ENCODE measurements around the gene CYSRT1.

The CYSRT1 gene

DNA sequence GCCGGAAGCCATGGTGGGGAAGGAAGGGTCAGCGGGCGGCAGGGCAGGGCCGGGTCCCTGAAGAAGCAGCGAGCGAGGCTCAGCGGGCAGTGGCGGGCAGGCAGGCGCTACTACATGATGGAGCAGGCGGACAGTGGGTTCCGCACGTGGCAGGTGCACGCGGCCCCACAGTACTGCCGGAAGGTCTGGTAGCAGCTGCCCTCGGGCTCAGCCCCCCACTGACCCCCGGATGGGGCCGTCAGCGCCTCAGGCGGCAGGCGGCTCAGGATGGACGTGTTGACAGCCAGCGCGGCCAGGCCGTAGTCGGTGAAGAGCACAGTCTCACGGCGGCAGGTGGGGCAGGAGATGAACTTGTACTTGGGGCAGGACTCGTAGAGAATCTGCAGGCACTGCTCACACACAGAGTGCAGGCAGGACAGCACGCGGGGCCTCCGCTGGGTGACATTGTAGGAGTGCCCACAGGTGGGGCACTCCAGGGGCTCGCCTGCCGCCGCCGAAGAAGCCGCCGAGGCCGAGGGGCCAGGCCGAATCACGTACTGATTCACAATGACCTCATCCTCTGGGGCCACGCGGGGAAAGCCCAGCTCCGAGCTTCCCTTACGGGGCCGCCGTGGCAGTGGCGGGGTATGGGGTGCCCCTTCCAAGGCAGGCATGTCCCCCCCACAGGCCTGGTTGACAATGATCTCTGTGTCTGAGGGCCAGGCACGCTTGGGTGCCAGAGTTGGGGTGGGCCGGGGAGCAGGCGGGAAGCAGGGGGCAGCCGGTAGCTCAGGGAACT lies 4.5 kb upstream of the CYSRT1 start:
- intact Hi-C loops (cut with DNase I), result no loop called here
- peak in 1 of 42 donors; percentile 18 for DNase-seq

DNA sequence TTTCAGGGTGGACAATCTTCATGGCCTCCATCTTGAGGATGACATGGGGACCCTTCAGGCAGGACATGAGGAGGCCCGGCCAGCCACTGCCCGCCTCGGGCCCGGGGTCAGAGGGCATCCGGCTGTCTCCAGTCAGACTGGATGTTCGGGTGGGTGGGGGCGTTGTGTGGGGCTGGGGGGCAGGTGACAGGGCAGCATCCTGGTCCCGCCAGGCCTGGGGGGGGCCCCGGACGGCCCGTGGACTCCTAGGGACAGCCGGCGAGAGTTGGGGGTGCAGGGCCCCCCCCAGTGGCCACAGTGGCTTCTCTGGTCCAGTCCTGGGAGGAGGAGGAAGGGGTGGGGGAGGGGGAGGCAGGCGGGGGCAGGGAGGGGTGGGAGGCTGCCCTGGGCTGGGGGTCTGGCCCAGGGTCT lies 3.9 kb upstream of the CYSRT1 start:
- no peak for DNase-seq
- intact Hi-C loops (cut with DNase I), result no loop called here

DNA sequence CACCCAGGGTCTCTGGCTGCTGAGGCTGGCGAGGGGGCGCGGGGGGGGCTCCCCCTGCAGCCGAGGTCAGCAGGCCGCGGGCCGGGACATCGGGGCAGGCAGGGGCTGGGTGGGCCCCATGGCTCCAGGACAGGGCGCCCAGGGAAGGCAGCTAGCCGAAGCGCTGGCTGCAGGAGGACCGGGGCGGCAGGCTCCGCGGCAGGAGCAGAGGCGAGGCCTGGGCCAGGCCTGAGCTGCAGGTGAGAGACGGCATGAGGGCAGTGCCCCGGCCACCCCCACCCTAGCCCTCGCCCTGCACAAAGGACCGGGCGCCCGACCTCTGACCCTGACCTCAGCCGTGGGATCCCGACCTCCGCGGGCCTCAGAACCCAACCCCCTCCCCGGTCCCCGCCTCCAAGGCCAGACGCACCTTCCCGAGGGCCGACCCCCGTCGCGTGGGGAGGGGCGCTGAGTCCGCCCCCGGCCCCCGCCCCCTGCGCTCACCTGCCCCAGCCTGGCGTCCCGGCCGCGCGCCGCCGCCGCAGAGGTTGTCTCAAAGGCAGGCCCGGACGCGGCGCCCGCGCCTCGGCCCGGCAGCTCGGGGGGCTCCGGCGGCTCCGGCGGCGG lies 3.4 kb upstream of the CYSRT1 start:
- peak in 1 of 42 donors; percentile 20 for DNase-seq
- intact Hi-C loops (cut with DNase I), result no loop called here

DNA sequence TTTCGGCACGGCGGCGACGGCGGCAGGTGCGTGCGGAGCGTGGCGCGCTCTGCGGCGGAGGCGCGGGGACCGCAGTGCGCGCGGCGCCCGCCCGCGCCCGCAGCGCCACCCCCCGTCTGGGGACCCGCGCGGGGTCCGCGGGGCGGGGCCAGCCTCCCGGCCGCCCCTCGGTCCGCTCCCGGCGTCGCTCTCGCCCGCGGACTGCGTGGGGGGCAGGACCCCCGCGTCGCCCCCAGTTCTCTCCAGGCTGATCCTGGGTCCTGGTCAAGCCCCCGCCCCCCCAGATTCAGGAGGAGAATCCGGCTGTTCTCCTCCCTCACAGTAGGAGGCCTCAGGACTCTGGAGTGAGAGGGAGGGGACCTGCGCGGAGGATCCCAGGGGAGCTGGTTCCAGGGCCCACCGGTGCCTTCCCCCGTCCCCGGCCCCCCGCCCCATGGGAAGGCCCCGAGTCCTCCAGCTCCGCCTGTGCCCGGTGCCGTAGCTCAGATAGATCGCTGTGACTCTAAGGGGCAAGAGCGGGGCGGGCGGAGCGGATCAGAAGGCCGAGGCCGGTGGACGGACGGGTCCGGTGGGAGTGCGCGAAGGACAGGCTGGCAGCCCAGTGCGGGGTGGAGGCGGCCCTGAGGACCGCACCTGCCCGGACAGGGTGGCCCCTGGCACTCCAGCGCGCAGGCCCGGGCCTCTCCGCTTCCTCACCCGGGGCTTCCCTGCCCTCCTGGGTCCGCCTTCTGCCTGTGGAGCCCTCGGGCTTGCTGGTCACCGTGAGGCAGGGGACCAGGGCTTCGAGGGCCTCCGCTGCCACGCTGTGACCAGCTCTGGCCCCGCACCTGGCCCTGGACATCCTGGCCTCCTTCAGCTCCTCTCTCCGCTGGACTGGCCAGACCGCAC lies 2.5 kb upstream of the CYSRT1 start, which contains the start of gene RNF208:
TSS of gene RNF208 (minus strand) at position 51 of the 888 bp plus-strand sequence. CDS start 1,028 bp downstream, outside the sequence.
- intact Hi-C loops (cut with DNase I), result no loop called here
- DNase-seq, result peak in 16 of 42 donors; percentile 22 to 63 (median 42)

DNA sequence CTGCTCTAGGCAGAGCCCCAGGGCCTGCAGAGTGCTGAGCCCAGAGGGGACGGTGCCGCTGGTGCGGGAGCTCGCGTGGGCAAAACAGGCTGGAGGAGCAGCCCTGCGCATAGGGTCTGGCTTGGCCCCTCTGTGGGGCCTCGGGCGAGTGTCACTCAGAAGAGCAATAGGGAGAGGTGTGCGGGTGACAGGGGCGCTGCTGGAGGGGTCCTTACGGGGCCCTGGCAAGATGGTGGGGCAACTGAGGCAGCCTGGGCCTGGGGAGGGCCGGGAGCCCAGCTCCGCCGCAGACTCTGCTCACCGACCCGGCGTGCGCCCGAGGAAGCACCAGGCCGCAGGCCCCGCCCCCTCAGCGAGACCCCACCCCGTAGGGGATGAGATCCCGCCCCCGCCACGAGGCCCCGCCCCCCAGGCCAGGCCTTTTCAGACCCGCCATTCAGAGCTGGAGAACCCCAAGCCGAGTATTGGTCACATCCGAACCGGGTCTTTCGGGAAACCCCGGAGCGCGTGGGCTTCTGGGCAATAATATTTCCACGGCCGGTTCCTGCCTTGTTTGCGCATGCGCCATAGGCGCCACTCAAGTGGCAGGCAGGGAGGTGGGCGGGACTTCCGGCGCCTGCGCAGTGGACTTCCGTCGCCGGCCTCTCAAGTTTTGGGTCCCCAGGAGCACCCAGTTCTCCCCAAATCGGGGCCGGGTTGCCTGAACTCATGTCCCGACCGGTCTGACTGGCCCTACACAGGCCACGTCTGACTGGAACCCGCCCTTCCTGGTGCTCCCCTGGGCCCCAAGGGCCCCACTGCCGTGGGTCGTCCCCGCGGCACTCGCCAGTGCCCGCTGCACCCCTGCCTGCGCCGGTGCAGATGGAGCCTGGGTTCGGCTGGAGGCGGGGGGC lies 1.6 kb upstream of the CYSRT1 start:
- intact Hi-C loops (cut with DNase I), result no loop called here
- peak; percentile 93 to 98 (median 97) for DNase-seq

DNA sequence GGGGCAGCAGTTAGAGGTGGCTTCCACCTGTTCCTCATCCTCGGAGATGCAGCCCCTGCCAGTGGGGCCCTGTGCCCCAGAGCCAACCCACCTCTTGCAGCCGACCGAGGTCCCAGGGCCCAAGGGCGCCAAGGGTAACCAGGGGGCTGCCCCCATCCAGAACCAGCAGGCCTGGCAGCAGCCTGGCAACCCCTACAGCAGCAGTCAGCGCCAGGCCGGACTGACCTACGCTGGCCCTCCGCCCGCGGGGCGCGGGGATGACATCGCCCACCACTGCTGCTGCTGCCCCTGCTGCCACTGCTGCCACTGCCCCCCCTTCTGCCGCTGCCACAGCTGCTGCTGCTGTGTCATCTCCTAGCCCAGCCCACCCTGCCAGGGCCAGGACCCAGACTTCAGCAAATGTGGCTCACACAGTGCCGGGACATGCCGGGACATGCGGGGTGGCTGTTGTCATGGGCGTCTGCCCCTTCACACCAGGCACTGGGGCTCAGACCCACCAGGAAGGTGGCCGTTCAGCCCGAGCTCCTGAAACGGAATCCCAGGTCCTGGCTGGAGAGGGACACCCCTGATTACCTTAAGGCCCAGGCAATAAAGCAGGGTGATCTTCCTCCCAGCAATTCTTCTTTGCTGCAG lies 841 bp downstream of the CYSRT1 start:
- intact Hi-C loops (cut with DNase I), result loop anchor here (5.0 kb wide), 2 partner anchors 39 to 109 kb away; partner anchors contain the start of genes ANAPC2 and SSNA1
- DNase-seq, result no peak

DNA sequence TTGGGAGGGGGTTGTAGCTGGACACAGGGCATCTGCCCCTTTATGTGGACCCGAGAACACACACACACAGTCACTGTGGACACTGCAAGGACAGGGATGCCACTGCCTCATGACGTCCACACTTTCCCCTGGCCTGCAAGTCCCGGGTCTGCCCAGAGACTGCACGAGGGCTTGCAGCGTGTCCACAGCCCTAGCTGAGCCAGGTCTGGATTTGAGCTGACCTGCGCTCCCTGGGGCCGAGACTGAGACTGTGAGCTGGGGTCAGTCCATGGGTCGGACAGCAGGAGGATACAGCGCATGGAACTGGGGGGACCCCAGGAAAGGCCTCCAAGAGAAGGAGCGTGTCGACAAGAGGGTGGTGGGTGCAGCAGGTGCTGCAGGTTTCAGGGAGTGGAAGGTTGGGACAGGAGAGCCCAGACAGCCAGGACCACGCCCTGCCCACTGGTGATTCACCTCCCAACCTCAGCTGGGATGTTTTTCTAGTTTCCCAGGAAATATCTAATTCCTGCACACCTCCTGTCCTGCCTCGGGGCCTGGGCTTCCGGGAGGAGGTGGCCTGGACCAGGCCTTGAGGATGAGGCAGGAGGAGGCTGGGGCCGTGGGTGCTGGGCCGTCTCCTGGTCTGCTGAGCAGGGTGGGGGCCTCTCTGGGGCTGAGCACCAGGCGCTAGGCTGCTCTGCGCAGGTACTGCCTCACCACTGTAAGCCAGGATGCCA lies 1.5 kb downstream of the CYSRT1 start:
- intact Hi-C loops (cut with DNase I), result loop anchor here (5.0 kb wide), 2 partner anchors 39 to 109 kb away; partner anchors contain the start of genes ANAPC2 and SSNA1

DNA sequence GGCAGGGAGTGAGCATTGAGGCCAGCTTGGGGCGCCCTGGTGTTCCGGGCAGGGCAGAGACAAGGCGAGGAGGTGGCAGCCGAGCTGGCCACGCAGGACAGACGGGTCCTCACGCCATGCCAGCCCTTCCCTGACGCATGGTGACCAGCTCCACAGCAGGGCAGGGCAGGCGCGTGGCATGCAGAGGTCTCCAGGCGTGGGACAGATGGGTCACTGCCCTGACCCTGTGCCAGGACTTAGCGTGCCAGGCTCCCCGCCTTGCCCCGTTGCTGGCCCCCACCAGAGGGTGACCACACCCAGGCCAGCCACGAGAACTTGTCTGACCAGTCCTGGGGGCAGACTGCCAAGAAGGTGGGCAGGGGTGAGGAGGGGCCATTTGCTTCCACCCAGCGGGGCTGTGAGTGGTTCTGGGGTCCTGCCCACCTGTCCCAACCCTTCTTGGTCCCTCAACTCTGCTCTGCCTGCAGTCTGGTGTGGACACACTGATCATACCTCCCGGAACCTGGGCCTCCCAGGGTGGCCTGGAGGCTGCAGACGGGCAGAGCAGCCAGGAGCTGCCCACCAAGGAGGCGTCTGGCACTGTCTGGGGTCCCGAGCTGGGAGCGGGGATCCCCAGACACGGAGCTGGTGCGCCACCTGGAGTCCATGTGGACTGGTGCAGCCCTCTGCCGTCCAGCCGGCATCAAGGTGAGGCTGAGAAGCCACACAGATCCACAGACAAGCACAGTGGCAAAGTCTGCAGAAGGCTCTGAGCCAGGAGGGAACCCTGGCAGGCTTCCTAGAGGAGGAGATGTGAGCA lies 2.3 kb downstream of the CYSRT1 start, which contains the start of gene RNF224:
TSS of gene RNF224 (plus strand) at position 449 of the 799 bp plus-strand sequence. CDS start 834 bp downstream, outside the sequence.
- DNase-seq, result peak; percentile 60 to 91 (median 80)
- intact Hi-C loops (cut with DNase I), result loop anchor here (5.0 kb wide), 2 partner anchors 40 to 110 kb away; partner anchors contain the start of genes ANAPC2 and SSNA1

More for the DNA sequence above, 1.5 kb downstream of the CYSRT1 start:
- DNase-seq, result no peak

DNA sequence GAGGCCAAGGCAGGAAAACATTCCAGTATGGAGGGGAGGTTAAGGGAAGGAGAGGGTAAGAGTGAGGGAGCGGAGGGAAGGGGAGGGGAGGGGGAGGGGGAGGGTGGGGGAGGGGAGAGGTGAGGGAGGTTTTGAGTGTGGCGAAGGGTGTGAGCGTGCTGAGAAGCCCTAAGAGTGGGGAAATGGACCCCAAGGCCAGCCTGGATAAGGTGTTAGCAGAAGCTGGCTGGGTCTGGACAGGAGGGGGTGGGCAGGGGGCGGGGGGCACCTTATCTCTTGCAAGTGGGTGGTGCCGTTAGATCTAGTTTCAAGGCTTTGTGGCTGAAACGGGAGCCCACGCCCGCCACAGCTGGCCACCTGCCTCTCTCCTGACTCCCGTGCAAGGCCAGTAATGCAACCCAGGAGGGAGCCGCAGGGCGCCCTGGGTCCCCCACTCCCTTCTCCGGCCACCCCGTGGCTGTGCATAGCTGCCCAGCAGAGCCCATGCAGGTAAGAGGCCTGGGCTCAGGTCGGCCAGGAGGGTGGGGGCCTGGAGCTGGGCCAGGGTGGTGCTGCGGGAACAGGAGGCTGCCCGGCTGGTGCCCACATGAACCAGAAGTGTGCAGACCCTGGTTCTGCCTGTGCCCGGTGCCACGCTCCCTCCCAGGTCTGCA lies 3.0 kb downstream of the CYSRT1 start:
- intact Hi-C loops (cut with DNase I), result loop anchor here (5.0 kb wide), 2 partner anchors 41 to 111 kb away; partner anchors contain the start of genes ANAPC2 and SSNA1
- DNase-seq, result no peak

DNA sequence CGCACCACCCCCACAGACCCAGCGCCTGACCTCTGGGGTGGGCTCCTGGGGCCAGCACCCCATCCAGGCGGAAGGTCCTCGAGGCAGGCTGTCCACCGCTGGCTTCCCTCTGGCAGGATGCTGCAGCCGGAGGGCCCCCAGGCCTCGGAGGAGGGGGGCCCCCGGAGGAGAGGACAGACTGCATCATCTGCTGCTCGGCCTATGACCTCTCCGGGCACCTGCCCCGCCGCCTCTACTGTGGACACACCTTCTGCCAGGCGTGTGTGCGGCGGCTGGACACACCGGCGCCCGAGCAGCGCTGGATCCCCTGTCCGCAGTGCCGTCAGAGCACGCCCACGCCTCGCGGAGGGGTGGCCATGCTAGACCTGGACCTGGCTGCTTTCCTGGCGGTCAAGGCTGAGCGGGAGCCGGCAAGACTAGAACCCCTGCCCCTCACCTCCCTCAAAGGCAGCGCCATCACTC lies 3.6 kb downstream of the CYSRT1 start:
- intact Hi-C loops (cut with DNase I), result loop anchor here (5.0 kb wide), 2 partner anchors 41 to 111 kb away; partner anchors contain the start of genes ANAPC2 and SSNA1
- DNase-seq, result no peak

DNA sequence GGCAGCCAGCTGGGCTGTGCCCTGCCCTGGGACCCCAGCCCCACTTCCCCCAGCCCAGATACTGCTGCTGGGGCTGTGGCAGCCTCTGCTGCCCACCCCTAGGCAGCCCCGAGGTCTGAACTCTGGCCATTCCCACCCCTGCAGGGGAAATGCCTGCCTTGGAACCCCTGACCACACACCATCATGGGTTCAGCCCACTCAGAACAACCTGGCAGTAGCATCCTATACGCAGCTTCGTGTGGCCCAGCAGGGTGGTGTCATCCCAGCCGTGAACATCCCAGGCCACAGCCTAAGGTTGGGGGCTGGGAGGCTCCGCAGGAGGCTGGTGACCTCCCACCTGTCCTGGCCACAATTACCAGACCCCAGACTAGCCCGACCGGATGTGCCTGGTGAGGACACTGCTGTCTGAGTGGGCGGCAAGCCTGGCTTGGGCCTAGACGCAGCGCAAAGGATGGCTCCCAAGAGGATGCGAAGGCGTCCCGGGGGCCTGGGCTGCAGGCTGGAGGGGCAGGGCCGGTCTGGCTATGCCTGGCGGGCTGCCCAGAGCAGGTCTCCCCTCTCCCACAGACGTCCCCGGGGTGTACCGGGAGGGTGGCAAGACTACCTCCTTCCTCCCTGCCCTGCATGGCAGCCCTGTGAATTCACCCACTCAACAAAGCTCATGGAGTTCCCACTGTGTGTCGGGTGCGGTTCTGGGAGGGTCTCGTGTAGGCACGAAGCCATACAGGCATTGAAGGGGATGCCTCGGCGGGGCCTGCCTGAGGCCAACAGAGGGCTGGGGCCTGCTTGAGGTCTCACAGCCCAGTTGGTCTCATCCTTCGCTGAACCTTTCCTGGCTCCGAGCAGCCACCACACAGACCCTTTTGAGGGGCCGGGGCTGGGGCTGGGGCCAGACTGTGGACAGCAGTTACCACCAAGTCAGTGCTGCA lies 4.3 kb downstream of the CYSRT1 start:
- intact Hi-C loops (cut with DNase I), result loop anchor here (5.0 kb wide), 2 partner anchors 42 to 112 kb away; partner anchors contain the start of genes ANAPC2 and SSNA1
- no peak for DNase-seq

DNA sequence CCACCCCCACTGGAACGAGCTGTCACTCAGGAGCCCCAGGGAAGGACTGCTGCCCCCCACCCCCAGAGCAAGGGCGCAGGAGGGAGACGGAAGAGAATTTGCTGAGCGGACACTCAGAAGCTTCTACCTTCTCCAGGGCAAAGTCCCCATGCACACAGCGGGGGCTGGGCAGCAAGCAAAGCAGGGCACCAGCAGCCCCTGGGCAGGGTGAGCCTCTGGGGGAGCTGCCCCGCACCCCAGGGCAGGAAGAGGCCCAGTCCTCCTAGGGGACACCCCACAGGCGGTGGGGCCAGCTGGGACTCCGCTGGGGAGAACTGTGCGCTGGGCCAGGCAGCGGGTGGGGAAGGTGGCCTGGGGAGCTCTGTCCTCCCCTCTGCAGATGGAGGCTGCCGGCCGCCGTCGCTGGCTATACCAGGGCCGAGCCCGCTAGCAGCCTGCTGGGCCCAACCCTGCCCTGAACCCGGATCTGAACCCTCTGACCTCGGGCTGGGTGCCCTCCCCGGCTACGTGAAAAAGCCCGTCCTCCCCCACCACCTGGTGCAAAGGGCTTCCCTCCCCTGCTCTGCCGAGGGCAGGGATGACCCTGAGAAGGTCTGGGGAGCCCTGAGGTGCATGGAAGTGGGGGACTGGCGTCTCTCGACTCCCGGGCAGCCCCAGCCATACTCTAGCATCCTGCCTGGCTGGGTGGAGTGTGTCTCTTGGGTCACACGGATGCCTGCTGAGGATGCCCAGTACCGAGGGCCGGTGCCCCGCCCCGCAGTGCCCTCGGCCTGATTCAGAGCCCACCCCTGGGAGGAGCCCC lies 5.1 kb downstream of the CYSRT1 start:
- DNase-seq, result no peak
- intact Hi-C loops (cut with DNase I), result loop anchor here (5.0 kb wide), 2 partner anchors 43 to 113 kb away; partner anchors contain the start of genes ANAPC2 and SSNA1

DNA sequence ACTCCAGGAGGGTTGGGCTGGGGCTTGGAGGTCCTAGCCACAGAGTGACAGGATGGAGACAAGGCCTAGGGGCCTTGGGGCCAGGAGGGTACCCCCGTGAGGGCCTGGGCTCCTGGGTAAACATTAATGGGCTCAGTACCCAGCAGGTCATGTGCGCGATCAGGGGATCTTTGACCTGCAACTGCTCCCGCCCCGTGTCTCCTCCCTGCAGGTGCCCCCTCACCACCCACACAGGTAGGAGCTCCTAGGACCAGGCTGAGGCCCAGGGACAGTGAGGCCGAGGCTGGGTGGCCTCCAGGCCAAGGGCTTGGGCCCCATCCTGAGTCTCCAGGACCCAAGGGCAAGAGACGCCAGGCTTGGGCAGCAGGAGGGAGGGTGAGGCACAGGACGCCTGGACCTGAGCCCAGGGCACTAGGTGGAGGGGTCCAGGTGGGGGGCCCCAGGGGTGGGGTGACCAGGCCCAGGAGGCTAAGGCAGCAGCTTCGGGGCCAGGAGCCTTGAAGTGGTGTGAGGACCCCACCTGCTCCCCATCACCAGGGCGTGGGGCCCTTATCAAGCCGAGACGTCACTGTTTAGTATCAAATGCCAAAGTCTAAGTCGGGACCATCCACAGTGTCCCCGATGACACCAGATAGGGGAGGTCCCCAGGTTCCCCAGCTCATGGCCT lies 5.9 kb downstream of the CYSRT1 start, which contains the start of gene SLC34A3:
TSS of gene SLC34A3 (plus strand) at position 197 of the 667 bp plus-strand sequence. CDS start 802 bp downstream, outside the sequence.
- DNase-seq, result no peak

More for the DNA sequence above, 5.9 kb downstream of the CYSRT1 start, which contains the start of gene SLC34A3:
- intact Hi-C loops (cut with DNase I), result no loop called here
